ENCODE results near the gene DNAJC19.
A peak's percentile ranks its signal among the peaks of the same experiment; 100 is the strongest.
"Not testable (repeated sequence)": the region's sequence is repeated elsewhere in the genome, so short reads cannot be mapped to it uniquely, and the experiment has no call there.

DNAJC19 gene

GRCh38 chr3:180989291-180990163, at the start of gene DNAJC19:
TSS of gene DNAJC19 (minus strand) at chr3:180989736. CDS start at chr3:180989602, 134 bp downstream.
- peak; percentile 98 for DNase-seq

GRCh38 chr3:181030948-181031347, 41.4 kb upstream of the DNAJC19 start:
- DNase-seq, result no peak

GRCh38 chr3:181025204-181025603, 35.7 kb upstream of the DNAJC19 start:
- no peak for DNase-seq

- no peak for DNase-seq
Measured at GRCh38 chr3:181017690-181018089, 28.2 kb upstream of the DNAJC19 start.

GRCh38 chr3:181009225-181009624, 19.7 kb upstream of the DNAJC19 start:
- DNase-seq, result no peak

- DNase-seq, result no peak
Measured at GRCh38 chr3:181008796-181009195, 19.3 kb upstream of the DNAJC19 start.

GRCh38 chr3:181007262-181007661, 17.7 kb upstream of the DNAJC19 start:
- DNase-seq, result no peak

GRCh38 chr3:181006541-181006940, 17.0 kb upstream of the DNAJC19 start:
- DNase-seq, result no peak

- DNase-seq, result not testable (repeated sequence)
Measured at GRCh38 chr3:181003469-181003868, 13.9 kb upstream of the DNAJC19 start.

GRCh38 chr3:181002331-181002730, 12.8 kb upstream of the DNAJC19 start:
- not testable (repeated sequence) for DNase-seq

GRCh38 chr3:180996415-180996932, 6.9 kb upstream of the DNAJC19 start:
- no peak for DNase-seq

- DNase-seq, result no peak
Measured at GRCh38 chr3:180990505-180990904, 969 bp upstream of the DNAJC19 start.

GRCh38 chr3:180987344-180987743, 2.2 kb downstream of the DNAJC19 start:
- DNase-seq, result no peak

GRCh38 chr3:180986366-180986765, 3.2 kb downstream of the DNAJC19 start:
- DNase-seq, result not testable (repeated sequence)

GRCh38 chr3:180983136-180983535, 6.4 kb downstream of the DNAJC19 start:
- no peak for DNase-seq

- DNase-seq, result no peak
Measured at GRCh38 chr3:180981912-180982311, 7.6 kb downstream of the DNAJC19 start.

GRCh38 chr3:180980611-180981010, 8.9 kb downstream of the DNAJC19 start:
- DNase-seq, result no peak

GRCh38 chr3:180979961-180980360, 9.6 kb downstream of the DNAJC19 start:
- DNase-seq, result no peak

GRCh38 chr3:180977498-180977897, 12.0 kb downstream of the DNAJC19 start:
- no peak for DNase-seq

- DNase-seq, result no peak
Measured at GRCh38 chr3:180974286-180974685, 15.2 kb downstream of the DNAJC19 start.

- no peak for DNase-seq
Measured at GRCh38 chr3:180973543-180973942, 16.0 kb downstream of the DNAJC19 start.

- DNase-seq, result no peak
Measured at GRCh38 chr3:180970931-180971330, 18.6 kb downstream of the DNAJC19 start.

GRCh38 chr3:180962530-180962929, 27.0 kb downstream of the DNAJC19 start:
- no peak for DNase-seq

GRCh38 chr3:180961552-180961951, 28.0 kb downstream of the DNAJC19 start:
- DNase-seq, result no peak

GRCh38 chr3:180961087-180961486, 28.4 kb downstream of the DNAJC19 start:
- no peak for DNase-seq

Measured in DMS 273 treated with DMSO at 0.1 percent for 48 hours (cell line).